ENCODE data around the gene SLC15A4. TPM values are rescaled to one million over a fixed set of nuclear protein-coding genes. Genes with fewer than 3 reads are reported as not detected.

Gene SLC15A4
- total and polyA plus RNA-seq, 2 donors (not counting 3 experiments of a cell fraction or from before 2014, with no cell fraction given), result 19.6 to 24.5 TPM

- Histone ChIP-seq H3K4me1 (ENCODE audit: control insufficient read depth, extremely low read depth, insufficient read depth, low read length) (no peaks in the 10 kb centered on the region), H3K4me3 (replicated peaks in 1 of 3; ENCODE audit: insufficient read depth in 1 of 3, low read depth in 1 of 3, low read length in 3 of 3) (no peak overlapping the region), H3K9ac (replicated peaks; ENCODE audit: extremely low read depth, insufficient read depth, low read length) (no peak overlapping the region), H3K9me1 (replicated peaks; ENCODE audit: control insufficient read depth, extremely low read depth, insufficient read depth, low read length) (no peaks in the 10 kb centered on the region), H3K27me3 (ENCODE audit: control insufficient read depth in 2 of 2, insufficient read depth in 2 of 2, low read length in 2 of 2) (no peaks in the 10 kb centered on the region), H3K79me2 (ENCODE audit: control insufficient read depth, insufficient read depth, low read length) (no peaks in the 10 kb centered on the region), H3K9me3 (replicated peaks; ENCODE audit: control insufficient read depth, insufficient read depth, low read length) (no peaks in the 10 kb centered on the region), H3K27ac (ENCODE audit: insufficient read depth, low read depth, low read length) (no peak overlapping the region), H3K4me2 (ENCODE audit: insufficient read depth, low read length) (no peak overlapping the region), H2AFZ (ENCODE audit: low read depth, low read length) (no peak overlapping the region), H3K36me3 (ENCODE audit: control insufficient read depth in 2 of 2, extremely low read depth in 1 of 2, insufficient read depth in 2 of 2, low read length in 2 of 2) (no peaks in the 10 kb centered on the region), H4K20me1 (replicated peaks; ENCODE audit: control insufficient read depth, extremely low read depth, insufficient read depth, low read length) (no peaks in the 10 kb centered on the region)
- no TSS peak for BruUV-seq (replicated peaks)
- intact Hi-C loops (cut with micrococcal nuclease), result no loop called here
- TF ChIP-seq GATA2 (IDR thresholded peaks at IDR 0.05; ENCODE audit: insufficient read depth, insufficient read length, low read depth, low read length), result no peak
- TF ChIP-seq FOS (IDR thresholded peaks at IDR 0.05; ENCODE audit: borderline replicate concordance, insufficient read depth, low read length), result no peak
- no peak for TF ChIP-seq POLR2AphosphoS5 (IDR thresholded peaks at IDR 0.05; ENCODE audit: insufficient read depth, low read depth, low read length)
- TF ChIP-seq MAX (IDR thresholded peaks at IDR 0.05; ENCODE audit: insufficient read depth, insufficient read length), result no peak
- TF ChIP-seq JUN (IDR thresholded peaks at IDR 0.05; ENCODE audit: borderline replicate concordance, insufficient read depth, insufficient read length, low read depth), result no peak
- no peak for TF ChIP-seq CTCF (IDR thresholded peaks at IDR 0.05; ENCODE audit: extremely low read depth in 1 of 2, insufficient read depth in 1 of 2, low read depth in 1 of 2, low read length in 2 of 2)
- no peak for TF ChIP-seq MYC (IDR thresholded peaks at IDR 0.05; ENCODE audit: low read depth, low read length)
- no peak for TF ChIP-seq EZH2 (IDR thresholded peaks at IDR 0.05; ENCODE audit: borderline replicate concordance, low read depth, low read length, severe bottlenecking)
- TF ChIP-seq POLR2A (IDR thresholded peaks at IDR 0.05; ENCODE audit: low read depth, low read length), result no peak
- dilution Hi-C loops (cut with MboI; ENCODE audit: extremely low pct_ligation_motif_present, low sequenced_read_pairs), result no loop called here
- POLR2A ChIA-PET, result no interaction called here
- FAIRE-seq, result no peak
- DNase-seq (ENCODE audit: low read depth, low spot score), result no peak
- CTCF ChIA-PET, result no interaction called here
These were observed 48.5 kb upstream of the SLC15A4 start for GRCh38 chr12:128872303-128872702.

All from endothelial cell of umbilical vein (primary cell).